NAMALWA (cell line): Measurements from ENCODE around the gene OR13C9.
"Not testable (repeated sequence)": the region's sequence is repeated elsewhere in the genome, so short reads cannot be mapped to it uniquely, and the experiment has no call there.

Experiments
- DNase-seq: peaks from one replicate; pipeline ENCODE4 v3.0.0-alpha.2; 2015; ENCODE audit warnings: low spot score

The OR13C9 gene

DNA sequence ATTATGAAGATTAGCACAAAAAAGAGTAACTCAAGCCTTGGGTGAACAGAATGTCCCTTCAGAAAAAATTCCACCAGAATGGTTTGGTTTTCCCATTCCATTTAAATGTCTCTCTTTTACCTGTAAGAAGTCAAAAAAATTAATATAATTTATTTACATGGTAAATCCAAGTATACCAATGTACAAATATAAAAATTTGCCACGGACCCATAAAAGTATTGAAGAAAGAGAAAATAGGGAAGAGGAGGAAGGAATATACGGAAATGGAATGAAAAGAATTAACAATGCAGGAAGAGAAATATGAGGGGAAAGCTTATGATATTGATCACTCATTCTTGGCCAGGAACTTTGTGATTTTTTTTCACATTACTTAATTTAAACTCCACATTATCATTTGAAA, at the start of gene OR13C9:
Gene OR13C9 (minus strand): TSS at position 101 of the 400 bp plus-strand sequence. CDS start 0 bp downstream, at position 101.
- no peak for DNase-seq

- no peak for DNase-seq
These were observed 40.6 kb upstream of the OR13C9 start for GRCh38 chr9:104658496-104659195.

DNA sequence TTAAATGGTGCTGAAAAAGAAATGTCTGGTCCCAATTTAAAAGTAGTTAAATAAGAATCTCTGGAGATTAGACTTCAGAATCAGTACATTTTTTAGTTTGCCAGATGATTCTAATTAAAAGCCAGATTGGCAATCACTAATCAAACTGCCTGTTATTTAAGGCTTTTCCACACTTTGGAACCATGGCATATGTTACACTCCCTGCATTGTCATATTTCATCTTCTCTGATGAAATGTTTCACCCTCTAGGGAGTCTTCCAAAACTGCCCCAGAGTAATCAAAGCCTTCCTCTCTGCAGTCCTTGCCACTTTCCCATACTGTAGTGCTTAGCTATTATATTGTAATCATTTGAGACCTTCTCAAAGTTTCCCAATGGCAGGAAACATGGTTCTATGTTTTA, 17.5 kb upstream of the OR13C9 start:
- DNase-seq = no peak

DNA sequence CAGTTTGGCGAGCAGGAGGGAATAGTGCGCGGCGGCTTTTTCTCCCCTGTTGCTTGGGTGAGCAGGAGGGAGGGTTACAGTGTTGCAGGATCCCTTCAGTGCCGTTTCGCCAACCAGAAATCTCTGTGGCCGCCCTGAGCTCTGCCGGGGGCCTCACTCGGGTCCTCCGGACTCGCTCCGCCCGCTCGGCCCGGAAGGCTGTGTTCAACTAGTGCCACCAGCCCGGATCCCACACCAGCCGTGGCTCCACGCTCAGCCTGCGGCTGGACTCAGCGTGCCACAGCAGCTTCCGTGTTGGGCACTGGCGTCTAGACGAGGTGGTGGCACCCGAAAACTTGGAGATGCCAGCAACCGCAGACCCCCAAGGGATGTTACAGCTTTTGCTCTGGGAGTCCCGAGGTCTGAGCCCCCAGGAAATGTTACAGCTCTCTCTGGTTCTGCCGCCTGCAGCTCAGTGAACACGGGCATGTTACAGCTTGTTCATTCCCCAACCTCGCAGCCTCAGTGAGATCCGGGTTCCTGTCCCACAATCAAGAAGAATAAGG, 16.0 kb upstream of the OR13C9 start:
- no peak for DNase-seq

- peak; percentile 8 for DNase-seq
These were observed 8.0 kb upstream of the OR13C9 start for GRCh38 chr9:104625964-104626363.

- no peak for DNase-seq
These were observed 586 bp downstream of the OR13C9 start for GRCh38 chr9:104617418-104617817.

GRCh38 chr9:104611213-104611612, 6.8 kb downstream of the OR13C9 start:
- no peak for DNase-seq

- peak; percentile 35 for DNase-seq
These were observed 9.7 kb downstream of the OR13C9 start for GRCh38 chr9:104608336-104608735.

DNA sequence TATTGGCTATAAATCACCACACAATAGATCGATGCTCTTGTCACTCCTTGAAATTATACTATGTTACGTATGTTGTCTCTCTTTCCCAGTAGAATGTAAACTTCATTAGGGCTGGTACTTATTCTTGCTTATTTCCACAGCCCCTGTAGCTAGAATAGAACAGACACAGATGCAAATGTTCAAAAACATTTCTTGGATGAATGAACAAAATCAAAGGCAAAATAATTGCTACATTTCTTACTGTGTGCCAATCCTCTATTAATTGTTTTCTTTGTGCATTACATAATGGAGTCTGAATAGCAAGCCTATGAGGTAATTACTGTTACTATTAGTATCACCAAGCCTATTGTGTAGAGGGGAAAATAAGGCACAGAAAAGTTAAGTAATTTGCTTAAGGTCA, 11.9 kb downstream of the OR13C9 start:
- DNase-seq = no peak

DNA sequence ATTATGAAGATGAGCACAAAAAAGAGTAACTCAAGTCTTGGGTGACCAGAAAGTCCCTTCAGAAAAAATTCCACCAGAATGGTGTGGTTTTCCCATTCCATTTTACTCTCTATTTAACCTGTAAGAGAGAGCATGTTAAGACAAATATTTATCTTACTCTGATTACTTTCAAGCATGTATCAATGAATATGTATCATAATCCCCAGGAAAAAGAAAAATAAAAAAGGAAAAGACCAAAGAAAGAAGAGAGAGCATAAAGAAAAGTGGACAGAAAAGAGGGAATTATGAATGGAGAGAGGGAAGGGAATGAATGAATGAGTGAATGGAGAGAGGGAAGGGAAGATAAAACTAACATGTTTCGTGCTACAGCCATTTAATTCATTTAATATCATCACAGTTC, 12.5 kb downstream of the OR13C9 start, which contains the start of gene OR13C2:
Gene OR13C2 (minus strand): TSS at position 101 of the 400 bp plus-strand sequence. CDS start 0 bp downstream, at position 101.
- DNase-seq = not testable (repeated sequence)

- DNase-seq = no peak
These were observed 13.2 kb downstream of the OR13C9 start for GRCh38 chr9:104604801-104605200.

GRCh38 chr9:104599313-104599712, 18.7 kb downstream of the OR13C9 start, which contains the start of gene OR13C5:
TSS of gene OR13C5 (minus strand) at chr9:104599413. CDS start at chr9:104599413, 0 bp downstream.
- DNase-seq = not testable (repeated sequence)

GRCh38 chr9:104598749-104599148, 19.3 kb downstream of the OR13C9 start:
- not testable (repeated sequence) for DNase-seq

GRCh38 chr9:104589626-104590025, 28.4 kb downstream of the OR13C9 start:
- DNase-seq = no peak

DNA sequence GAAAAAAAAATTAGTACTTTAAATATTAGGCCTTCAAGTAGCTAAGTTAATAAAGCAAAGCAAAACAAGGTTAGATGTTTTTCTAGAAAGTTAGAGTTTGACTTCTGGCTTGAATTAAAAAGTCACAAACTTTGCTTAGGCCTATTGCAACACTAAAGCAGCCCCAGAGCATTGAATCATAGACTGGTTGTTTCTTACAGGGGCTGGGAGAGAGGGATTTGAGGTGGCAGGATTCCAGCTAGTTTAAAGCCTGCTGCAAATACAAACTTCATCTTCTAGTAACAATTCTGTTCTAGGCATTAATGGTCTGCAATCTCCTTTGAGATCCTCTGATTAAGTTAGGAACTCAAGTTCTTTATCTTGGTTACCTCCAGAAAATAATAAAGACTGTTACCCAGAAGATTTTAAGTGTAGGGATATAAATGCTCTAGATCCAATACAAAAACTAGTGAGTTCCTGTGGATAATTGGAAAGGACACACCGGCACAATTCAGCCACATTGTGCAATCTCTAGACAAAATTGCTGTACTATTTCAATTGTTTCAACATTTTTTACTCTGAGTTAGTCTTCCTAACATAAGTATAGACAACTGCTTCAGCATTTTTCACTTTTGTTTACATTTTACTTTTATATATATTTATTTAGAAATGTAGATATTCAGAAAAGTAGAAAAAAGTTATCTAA, 31.4 kb downstream of the OR13C9 start:
- DNase-seq = no peak

GRCh38 chr9:104580562-104580961, 37.4 kb downstream of the OR13C9 start:
- DNase-seq = no peak

GRCh38 chr9:104577263-104577662, 40.7 kb downstream of the OR13C9 start:
- no peak for DNase-seq

GRCh38 chr9:104575456-104575855, 42.5 kb downstream of the OR13C9 start:
- DNase-seq = no peak

GRCh38 chr9:104572612-104573011, 45.4 kb downstream of the OR13C9 start:
- DNase-seq = no peak

GRCh38 chr9:104568868-104569267, 49.1 kb downstream of the OR13C9 start, which contains the start of gene OR13C8:
TSS of gene OR13C8 (plus strand) at chr9:104569168. CDS start at chr9:104569168, 0 bp downstream.
- DNase-seq = no peak
